ENCODE results near the gene EVL.

DNA sequence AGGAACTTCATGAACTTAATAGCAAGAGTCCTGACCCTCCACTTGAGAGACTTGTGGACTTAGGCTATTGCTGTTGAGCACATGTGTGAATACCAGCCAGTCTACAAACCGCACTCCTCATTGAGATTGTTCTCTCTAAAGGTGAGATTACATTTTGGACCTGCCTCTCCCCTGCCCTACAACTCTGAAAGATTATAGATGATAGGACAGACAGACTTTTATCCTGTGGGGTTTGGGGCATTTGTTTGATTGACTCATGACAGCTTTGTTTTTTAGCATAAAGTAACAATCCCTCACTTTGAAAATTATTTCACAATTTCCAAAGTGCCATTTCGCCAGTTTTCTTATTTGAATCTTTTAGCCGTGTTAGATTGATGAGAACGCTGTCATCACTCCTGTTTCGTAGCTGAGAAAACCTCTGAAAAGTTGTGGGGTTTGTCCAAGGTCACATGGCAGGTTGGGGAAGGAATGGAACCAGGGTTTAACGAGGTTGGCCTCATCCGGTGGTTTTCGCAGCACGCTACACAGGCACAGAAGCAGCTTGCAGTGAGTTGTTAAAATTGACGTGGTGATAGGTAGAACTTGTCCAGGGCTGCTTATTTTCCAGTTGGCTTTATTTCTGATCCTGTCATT, 836 bp downstream of the EVL start:
- no peak for TF ChIP-seq GATA2 (IDR thresholded peaks at IDR 0.05; ENCODE audit: low read depth, low read length)
- TF ChIP-seq GATA3 (IDR thresholded peaks at IDR 0.05; ENCODE audit: low read depth, low read length), result no peak
